Measurements from ENCODE around the gene SYNE2. TPM values are rescaled to one million over a fixed set of nuclear protein-coding genes. Genes with fewer than 3 reads are reported as not detected.

SYNE2 gene
- total RNA-seq, 1 experiment from 2014 or later: 48.5 TPM

- Mint-ChIP-seq H3K4me3 (ENCODE audit: unreplicated experiment) (no peak overlapping the region), H3K27me3 (ENCODE audit: insufficient read depth, unreplicated experiment) (no peaks in the 10 kb centered on the region), H3K4me1 (ENCODE audit: low read depth, unreplicated experiment) (peaks cover 7% of the 10 kb centered on the region), H3K36me3 (ENCODE audit: insufficient read depth, unreplicated experiment) (no peaks in the 10 kb centered on the region), H3K27ac (ENCODE audit: unreplicated experiment) (no peak overlapping the region), H3K9me3 (ENCODE audit: unreplicated experiment) (no peaks in the 10 kb centered on the region)
- intact Hi-C loops (cut with micrococcal nuclease; ENCODE audit: unreplicated experiment): loop anchor here (5.0 kb wide), 1 partner anchor 35 kb away; no protein-coding TSS in a partner anchor
- no TSS peak for BruUV-seq (replicated peaks)
- Histone ChIP-seq H3K4me3 (ENCODE audit: low read depth, low read length) (no peak overlapping the region), H3K27me3 (replicated peaks; ENCODE audit: control insufficient read depth, insufficient read depth, low read length) (no peaks in the 10 kb centered on the region), H3K36me3 (ENCODE audit: control insufficient read depth, insufficient read depth, low read length) (no peaks in the 10 kb centered on the region), H3K9me3 (no peaks in the 10 kb centered on the region), H3K4me1 (no peaks in the 10 kb centered on the region)
- DNase-seq: no peak
- CTCF ChIA-PET: no interaction called here
- TF ChIP-seq, protein P1, sequence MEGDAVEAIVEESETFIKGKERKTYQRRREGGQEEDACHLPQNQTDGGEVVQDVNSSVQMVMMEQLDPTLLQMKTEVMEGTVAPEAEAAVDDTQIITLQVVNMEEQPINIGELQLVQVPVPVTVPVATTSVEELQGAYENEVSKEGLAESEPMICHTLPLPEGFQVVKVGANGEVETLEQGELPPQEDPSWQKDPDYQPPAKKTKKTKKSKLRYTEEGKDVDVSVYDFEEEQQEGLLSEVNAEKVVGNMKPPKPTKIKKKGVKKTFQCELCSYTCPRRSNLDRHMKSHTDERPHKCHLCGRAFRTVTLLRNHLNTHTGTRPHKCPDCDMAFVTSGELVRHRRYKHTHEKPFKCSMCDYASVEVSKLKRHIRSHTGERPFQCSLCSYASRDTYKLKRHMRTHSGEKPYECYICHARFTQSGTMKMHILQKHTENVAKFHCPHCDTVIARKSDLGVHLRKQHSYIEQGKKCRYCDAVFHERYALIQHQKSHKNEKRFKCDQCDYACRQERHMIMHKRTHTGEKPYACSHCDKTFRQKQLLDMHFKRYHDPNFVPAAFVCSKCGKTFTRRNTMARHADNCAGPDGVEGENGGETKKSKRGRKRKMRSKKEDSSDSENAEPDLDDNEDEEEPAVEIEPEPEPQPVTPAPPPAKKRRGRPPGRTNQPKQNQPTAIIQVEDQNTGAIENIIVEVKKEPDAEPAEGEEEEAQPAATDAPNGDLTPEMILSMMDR (IDR thresholded peaks at IDR 0.05; ENCODE audit: insufficient read depth in 1 of 2, low read depth in 1 of 2, low read length in 1 of 2, severe bottlenecking in 1 of 2, unreplicated experiment in 1 of 2): no peak
- POLR2A ChIA-PET: interaction anchor here (0.6 kb wide), 1 partner anchor 27 kb away, joined by 6 read pairs; no protein-coding TSS in a partner anchor
Measured at GRCh38 chr14:63897721-63898163, 44.9 kb downstream of the SYNE2 start.

- BruUV-seq (replicated peaks): no TSS peak
- TF ChIP-seq, protein P1 (IDR thresholded peaks at IDR 0.05; ENCODE audit: insufficient read depth in 1 of 2, low read depth in 1 of 2, low read length in 1 of 2, severe bottlenecking in 1 of 2, unreplicated experiment in 1 of 2): no peak
- no peaks in the 10 kb centered on the region; the same call in 1 of the 2 replicates for H3K9me3 ChIP-seq
- ChIA-PET POLR2A (no interaction called here), CTCF (no interaction called here)
- Mint-ChIP-seq H3K27me3 (ENCODE audit: insufficient read depth, unreplicated experiment) (no peaks in the 10 kb centered on the region), H3K9me3 (ENCODE audit: unreplicated experiment) (peaks cover 3% of the 10 kb centered on the region), H3K4me3 (ENCODE audit: unreplicated experiment) (no peak overlapping the region), H3K4me1 (ENCODE audit: low read depth, unreplicated experiment) (no peaks in the 10 kb centered on the region), H3K27ac (ENCODE audit: unreplicated experiment) (no peak overlapping the region), H3K36me3 (ENCODE audit: insufficient read depth, unreplicated experiment) (no peaks in the 10 kb centered on the region)
- H3K4me1 ChIP-seq: no peaks in the 10 kb centered on the region
- H3K36me3 ChIP-seq (ENCODE audit: control insufficient read depth, insufficient read depth, low read length): no peaks in the 10 kb centered on the region
- no peak for DNase-seq
- H3K4me3 ChIP-seq (ENCODE audit: low read depth, low read length): no peak overlapping the region
- intact Hi-C loops (cut with micrococcal nuclease; ENCODE audit: unreplicated experiment): loop anchor here (5.0 kb wide), 1 partner anchor 38 kb away; no protein-coding TSS in a partner anchor
- H3K27me3 ChIP-seq (replicated peaks; ENCODE audit: control insufficient read depth, insufficient read depth, low read length): no peaks in the 10 kb centered on the region
Measured at GRCh38 chr14:63899953-63900352, 47.1 kb downstream of the SYNE2 start.

DNA sequence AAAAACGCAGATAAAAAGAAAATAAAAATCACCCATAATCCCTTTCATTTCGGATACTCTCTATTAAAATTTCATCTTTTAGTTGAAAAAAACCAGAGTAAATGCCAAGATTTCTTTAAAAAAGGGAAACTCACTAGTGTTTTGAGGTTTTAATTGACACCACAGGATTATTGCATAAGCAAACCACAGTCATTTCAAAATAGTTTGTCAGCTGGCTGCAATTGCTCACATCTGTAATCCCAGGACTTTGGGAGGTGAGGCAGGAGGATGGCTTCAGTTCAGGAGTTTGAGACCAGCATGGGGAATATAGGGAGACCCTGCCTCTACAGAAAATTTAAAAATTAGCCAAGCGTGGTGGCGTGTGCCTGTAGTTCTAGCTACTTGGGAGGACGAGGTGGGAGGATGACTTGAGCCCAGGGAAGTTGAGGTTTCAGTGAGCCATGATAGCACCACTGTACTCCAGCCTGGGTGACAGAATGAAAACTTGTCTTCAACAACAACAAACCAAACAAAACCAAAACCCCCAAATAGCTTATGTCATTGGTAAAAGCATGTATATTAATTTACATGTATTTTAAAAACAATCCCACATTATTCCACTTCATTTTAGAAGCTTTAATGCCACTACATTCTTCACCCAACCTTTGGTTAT lies 48.8 kb downstream of the SYNE2 start:
- Mint-ChIP-seq H3K27me3 (ENCODE audit: insufficient read depth, unreplicated experiment) (no peaks in the 10 kb centered on the region), H3K4me3 (ENCODE audit: unreplicated experiment) (no peak overlapping the region), H3K4me1 (ENCODE audit: low read depth, unreplicated experiment) (no peaks in the 10 kb centered on the region), H3K36me3 (ENCODE audit: insufficient read depth, unreplicated experiment) (no peaks in the 10 kb centered on the region), H3K9me3 (ENCODE audit: unreplicated experiment) (peaks cover 9% of the 10 kb centered on the region), H3K27ac (ENCODE audit: unreplicated experiment) (no peak overlapping the region)
- Histone ChIP-seq H3K4me1 (no peaks in the 10 kb centered on the region), H3K4me3 (ENCODE audit: low read depth, low read length) (no peak overlapping the region), H3K9me3 (no peaks in the 10 kb centered on the region; the same call in 1 of the 2 replicates), H3K36me3 (ENCODE audit: control insufficient read depth, insufficient read depth, low read length) (no peaks in the 10 kb centered on the region), H3K27me3 (replicated peaks; ENCODE audit: control insufficient read depth, insufficient read depth, low read length) (no peaks in the 10 kb centered on the region)
- CTCF ChIA-PET: no interaction called here
- POLR2A ChIA-PET: no interaction called here
- intact Hi-C loops (cut with micrococcal nuclease; ENCODE audit: unreplicated experiment): no loop called here
- BruUV-seq (replicated peaks): no TSS peak
- TF ChIP-seq, protein P1 (IDR thresholded peaks at IDR 0.05; ENCODE audit: insufficient read depth in 1 of 2, low read depth in 1 of 2, low read length in 1 of 2, severe bottlenecking in 1 of 2, unreplicated experiment in 1 of 2): no peak
- no peak for DNase-seq

Data from Caco-2 (cell line).